Immature natural killer cell (primary cell): ENCODE results near the gene GLIS2. TPM values are rescaled to one million over a fixed set of nuclear protein-coding genes. Genes with fewer than 3 reads are reported as not detected.

Experiments used
- DNase-seq, 3 donors: peaks; one replicate each; pipeline ENCODE4 v3.0.0; 2022; ENCODE audit warnings: mixed read lengths in 1 of 3
- H3K27ac Mint-ChIP-seq, 6 donors: one replicate each; pipeline ENCODE4 v1.8.0; 2020; ENCODE audit warnings: mixed read lengths in 6 of 6, mild to moderate bottlenecking in 5 of 6, inconsistent platforms in 4 of 6, moderate library complexity in 3 of 6
- H3K27me3 Mint-ChIP-seq, 3 donors: one replicate each; pipeline ENCODE4 v1.8.0; 2020 to 2021; ENCODE audit warnings: low read depth in 3 of 3, mild to moderate bottlenecking in 3 of 3, mixed read lengths in 3 of 3, moderate library complexity in 3 of 3, inconsistent platforms in 1 of 3
- H3K36me3 Mint-ChIP-seq, 3 donors: one replicate each; pipeline ENCODE4 v1.8.0; 2020; ENCODE audit warnings: mixed read lengths in 3 of 3, inconsistent platforms in 2 of 3, mild to moderate bottlenecking in 2 of 3
- H3K4me1 Mint-ChIP-seq, 2 donors: one replicate each; pipeline ENCODE4 v1.8.0; 2020; ENCODE audit warnings: inconsistent platforms in 2 of 2, mild to moderate bottlenecking in 2 of 2, mixed read lengths in 2 of 2, moderate library complexity in 1 of 2
- H3K4me3 Mint-ChIP-seq, 5 donors: one replicate each; pipeline ENCODE4 v1.8.0; 2020; ENCODE audit warnings: mild to moderate bottlenecking in 5 of 5, mixed read lengths in 5 of 5, inconsistent platforms in 3 of 5, moderate library complexity in 3 of 5
- H3K9me3 Mint-ChIP-seq, 6 donors: one replicate each; pipeline ENCODE4 v1.8.0; 2020; ENCODE audit warnings: mild to moderate bottlenecking in 6 of 6, mixed read lengths in 6 of 6, inconsistent platforms in 4 of 6, moderate library complexity in 3 of 6
- polyA plus RNA-seq, 3 donors: library from polyadenylated mRNA; unstranded; fragments of 300-500 nt; fragmentation: Illumina TruSeq; gene quantifications; one replicate each; pipeline ENCODE4 v1.2.3, GENCODE V29; 2021

The GLIS2 gene
- polyA plus RNA-seq, 3 donors from 2014 or later: not detected

- Mint-ChIP-seq H3K4me1 (peaks cover 32 to 34% of the 10 kb centered on the region in 2 donors), H3K27ac (no peak overlapping the region), H3K36me3 (no peaks in the 10 kb centered on the region), H3K4me3 (peak overlapping the region in 2 of 5 donors; percentile 12 to 21), H3K9me3 (no peaks in the 10 kb centered on the region), H3K27me3 (peaks cover 6 to 11% (median 10%) of the 10 kb centered on the region in 3 donors)
- no peak for DNase-seq
Measured at GRCh38 chr16:4349332-4349731, 33.5 kb downstream of the GLIS2 start.

GRCh38 chr16:4350365-4350786 lies 34.5 kb downstream of the GLIS2 start:
- Mint-ChIP-seq H3K9me3 (no peaks in the 10 kb centered on the region), H3K27ac (peak overlapping the region; percentile 80 to 93 (median 88)), H3K4me3 (peak overlapping the region; percentile 91 to 95 (median 93)), H3K36me3 (no peaks in the 10 kb centered on the region), H3K27me3 (peaks cover 6 to 11% (median 10%) of the 10 kb centered on the region in 3 donors), H3K4me1 (peaks cover 24 to 27% of the 10 kb centered on the region in 2 donors)
- DNase-seq: no peak

GRCh38 chr16:4350787-4351659 lies 35.2 kb downstream of the GLIS2 start, which contains the start of gene PAM16:
Gene PAM16 (minus strand): TSS chr16:4351321. CDS start chr16:4351234, 87 bp downstream.
- H3K27me3 Mint-ChIP-seq: peaks cover 6 to 11% (median 10%) of the 10 kb centered on the region in 3 donors
- H3K4me1 Mint-ChIP-seq: peaks cover 23% of the 10 kb centered on the region in 2 donors
- peak within 1 kb of the TSS; percentile 80 to 94 (median 89) for H3K27ac Mint-ChIP-seq
- no peaks in the 10 kb centered on the region for H3K36me3 Mint-ChIP-seq
- peak within 1 kb of the TSS; percentile 91 to 95 (median 93) for H3K4me3 Mint-ChIP-seq
- DNase-seq: peak; percentile 98 to 99 (median 99)
- H3K9me3 Mint-ChIP-seq: no peaks in the 10 kb centered on the region

- Mint-ChIP-seq H3K27me3 (peaks cover 6 to 11% (median 10%) of the 10 kb centered on the region in 3 donors), H3K4me1 (peaks cover 20 to 23% of the 10 kb centered on the region in 2 donors), H3K27ac (peak overlapping the region; percentile 68 to 94 (median 82)), H3K9me3 (no peaks in the 10 kb centered on the region), H3K36me3 (peaks cover 0 to 2% (median 0%) of the 10 kb centered on the region in 3 donors), H3K4me3 (peak overlapping the region; percentile 46 to 95 (median 93))
- DNase-seq: no peak
Measured at GRCh38 chr16:4351880-4352279, 36.0 kb downstream of the GLIS2 start.

GRCh38 chr16:4352843-4353242 lies 37.0 kb downstream of the GLIS2 start:
- Mint-ChIP-seq H3K27ac (no peak overlapping the region), H3K36me3 (peaks cover 0 to 2% (median 0%) of the 10 kb centered on the region in 3 donors), H3K9me3 (no peaks in the 10 kb centered on the region), H3K4me1 (peaks cover 17 to 23% of the 10 kb centered on the region in 2 donors), H3K4me3 (no peak overlapping the region), H3K27me3 (peaks cover 6 to 11% (median 8%) of the 10 kb centered on the region in 3 donors)
- DNase-seq: no peak

GRCh38 chr16:4353675-4354074 lies 37.8 kb downstream of the GLIS2 start:
- Mint-ChIP-seq H3K36me3 (peaks cover 0 to 2% (median 0%) of the 10 kb centered on the region in 3 donors), H3K4me1 (peaks cover 15 to 16% of the 10 kb centered on the region in 2 donors), H3K9me3 (no peaks in the 10 kb centered on the region), H3K4me3 (peak overlapping the region in 2 of 5 donors; percentile 14 to 18), H3K27me3 (peaks cover 6 to 9% (median 6%) of the 10 kb centered on the region in 3 donors), H3K27ac (peak overlapping the region in 2 of 6 donors; percentile 53 to 77)
- DNase-seq: no peak

- H3K27me3 Mint-ChIP-seq: peaks cover 6 to 9% (median 6%) of the 10 kb centered on the region in 3 donors
- DNase-seq: no peak
- no peaks in the 10 kb centered on the region for H3K9me3 Mint-ChIP-seq
- peaks cover 16 to 18% of the 10 kb centered on the region in 2 donors for H3K4me1 Mint-ChIP-seq
- peaks cover 3 to 6% (median 4%) of the 10 kb centered on the region in 3 donors for H3K36me3 Mint-ChIP-seq
- H3K4me3 Mint-ChIP-seq: no peak overlapping the region
- no peak overlapping the region for H3K27ac Mint-ChIP-seq
Measured at GRCh38 chr16:4354512-4355409, 38.9 kb downstream of the GLIS2 start.

- H3K27me3 Mint-ChIP-seq: peaks cover 0 to 4% (median 2%) of the 10 kb centered on the region in 3 donors
- no peaks in the 10 kb centered on the region for H3K9me3 Mint-ChIP-seq
- peaks cover under 1 to 4% of the 10 kb centered on the region in 2 donors for H3K4me1 Mint-ChIP-seq
- H3K27ac Mint-ChIP-seq: no peak overlapping the region
- H3K36me3 Mint-ChIP-seq: peaks cover 3 to 6% (median 4%) of the 10 kb centered on the region in 3 donors
- no peak for DNase-seq
- no peak overlapping the region for H3K4me3 Mint-ChIP-seq
Measured at GRCh38 chr16:4356820-4357219, 41.0 kb downstream of the GLIS2 start.

- peaks cover 3 to 6% (median 4%) of the 10 kb centered on the region in 3 donors for H3K36me3 Mint-ChIP-seq
- DNase-seq: no peak
- no peak overlapping the region for H3K4me3 Mint-ChIP-seq
- H3K9me3 Mint-ChIP-seq: no peaks in the 10 kb centered on the region
- peaks cover 0 to 4% (median 2%) of the 10 kb centered on the region in 3 donors for H3K27me3 Mint-ChIP-seq
- peaks cover 0 to 4% of the 10 kb centered on the region in 2 donors for H3K4me1 Mint-ChIP-seq
- no peak overlapping the region for H3K27ac Mint-ChIP-seq
Measured at GRCh38 chr16:4358236-4358635, 42.4 kb downstream of the GLIS2 start.

GRCh38 chr16:4358831-4359561 lies 43.1 kb downstream of the GLIS2 start:
- H3K27ac Mint-ChIP-seq: peak overlapping the region in 5 of 6 donors; percentile 48 to 82 (median 63)
- no peaks in the 10 kb centered on the region for H3K27me3 Mint-ChIP-seq
- no peaks in the 10 kb centered on the region for H3K9me3 Mint-ChIP-seq
- no peak overlapping the region for H3K4me3 Mint-ChIP-seq
- peak; percentile 55 to 66 (median 59) for DNase-seq
- H3K4me1 Mint-ChIP-seq: peaks cover 0 to 3% of the 10 kb centered on the region in 2 donors
- H3K36me3 Mint-ChIP-seq: peaks cover 3 to 6% (median 4%) of the 10 kb centered on the region in 3 donors

- Mint-ChIP-seq H3K36me3 (peaks cover 3 to 6% (median 4%) of the 10 kb centered on the region in 3 donors), H3K4me1 (peaks cover 0 to 3% of the 10 kb centered on the region in 2 donors), H3K27ac (peak overlapping the region in 1 of 6 donors; percentile 50), H3K4me3 (no peak overlapping the region), H3K9me3 (no peaks in the 10 kb centered on the region), H3K27me3 (no peaks in the 10 kb centered on the region)
- no peak for DNase-seq
Measured at GRCh38 chr16:4359914-4360313, 44.0 kb downstream of the GLIS2 start.

- H3K27me3 Mint-ChIP-seq: peaks cover 0 to under 1% (median 0%) of the 10 kb centered on the region in 3 donors
- H3K4me3 Mint-ChIP-seq: no peak overlapping the region
- peaks cover 0 to 3% of the 10 kb centered on the region in 2 donors for H3K4me1 Mint-ChIP-seq
- H3K36me3 Mint-ChIP-seq: peaks cover 3 to 6% (median 4%) of the 10 kb centered on the region in 3 donors
- no peak overlapping the region for H3K27ac Mint-ChIP-seq
- no peak for DNase-seq
- H3K9me3 Mint-ChIP-seq: no peaks in the 10 kb centered on the region
Measured at GRCh38 chr16:4360538-4361021, 44.7 kb downstream of the GLIS2 start.
